ENCODE measurements around the gene KLHDC2.
A peak's percentile ranks its signal among the peaks of the same experiment; 100 is the strongest.

DNA sequence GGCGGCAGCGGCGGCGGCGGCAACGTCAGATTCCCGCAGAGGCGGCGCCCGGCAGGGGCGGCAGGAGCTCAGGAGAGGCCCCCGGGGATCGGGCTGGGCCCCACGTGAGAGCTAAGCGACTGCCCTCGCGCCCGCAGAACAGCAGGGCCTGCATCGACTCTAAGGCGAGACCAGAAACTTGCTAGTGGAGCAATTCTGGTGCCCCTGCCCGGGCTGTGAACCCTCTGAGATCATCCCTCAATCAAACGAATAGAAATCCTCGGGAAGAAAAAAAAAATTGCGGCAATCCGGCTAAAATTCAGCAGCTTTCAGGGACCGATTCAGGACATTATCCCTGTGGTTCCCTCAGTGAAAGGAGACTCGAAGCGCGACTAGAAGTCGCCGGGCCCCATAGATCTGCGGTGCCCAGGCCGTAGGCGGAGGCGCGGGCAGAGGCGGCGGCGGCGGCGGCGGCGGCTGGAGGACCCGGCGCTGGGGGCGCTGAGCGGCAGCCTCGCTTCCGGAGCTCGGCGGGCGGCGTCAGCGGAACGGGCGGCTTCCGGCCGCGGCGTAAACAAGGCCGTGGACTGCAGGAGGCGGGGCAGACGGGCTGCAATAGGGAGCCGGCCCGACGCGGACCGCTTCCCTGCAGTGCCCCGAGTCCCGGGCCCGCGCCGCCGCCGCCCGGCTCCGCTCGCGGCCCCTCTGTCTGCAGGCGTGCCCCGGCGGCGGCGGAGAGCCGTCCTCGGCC, at the start of gene KLHDC2:
- TF ChIP-seq CTCF (IDR thresholded peaks at IDR 0.05; ENCODE audit: low read depth, low read length) (no peak), POLR2A (IDR thresholded peaks at IDR 0.05; ENCODE audit: extremely low read depth, insufficient read length) (peak; percentile 71), MYC (IDR thresholded peaks at IDR 0.05; ENCODE audit: low read depth, low read length) (peak; percentile 54)
- TF ChIP-seq, protein P1, sequence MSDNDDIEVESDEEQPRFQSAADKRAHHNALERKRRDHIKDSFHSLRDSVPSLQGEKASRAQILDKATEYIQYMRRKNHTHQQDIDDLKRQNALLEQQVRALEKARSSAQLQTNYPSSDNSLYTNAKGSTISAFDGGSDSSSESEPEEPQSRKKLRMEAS (IDR thresholded peaks at IDR 0.05; ENCODE audit: low read depth, low read length), result peak; percentile 56; the same call in 1 of the 2 replicates

Data from NB4 (cell line).